ENCODE measurements around the gene SP8. TPM values are rescaled to one million over a fixed set of nuclear protein-coding genes. Genes with fewer than 3 reads are reported as not detected.

SP8 gene
- total RNA-seq, 1 experiment from 2014 or later, result 63.6 TPM

GRCh38 chr7:20786049-20786412 lies 655 bp downstream of the SP8 start (continued):
- TF ChIP-seq NR3C1 (CRISPR knock-in tag; conservative IDR thresholded peaks at IDR 0.05; ENCODE audit: low read depth), result no peak

GRCh38 chr7:20785157-20786048 lies 1.3 kb downstream of the SP8 start:
- Mint-ChIP-seq H3K27me3 (ENCODE audit: low read depth) (peaks cover 39% of the 10 kb centered on the region), H3K27ac (0 out of 2 replicates have a peak overlapping the region, but pooled peaks have one; percentile 91), H3K4me1 (peaks cover 56% of the 10 kb centered on the region), H3K4me3 (peak overlapping the region; percentile 90), H3K9me3 (no peaks in the 10 kb centered on the region), H3K36me3 (peaks cover 11% of the 10 kb centered on the region)
- POLR2A ChIA-PET, result interaction anchor here (0.6 to 3.1 kb wide), 6 partner anchors 9 to 986 kb away, joined by 3 to 16 read pairs (median 5); no protein-coding TSS in a partner anchor
- DNase-seq (ENCODE audit: low spot score), result peak; percentile 50
- CTCF ChIA-PET, result interaction anchor here (1.3 to 3.0 kb wide), 7 partner anchors 8 to 469 kb away, joined by 3 to 21 read pairs (median 5); no protein-coding TSS in a partner anchor
- TF ChIP-seq ZNF281 (CRISPR knock-in tag; IDR thresholded peaks at IDR 0.05) (0 out of 2 replicates have a peak, but pooled peaks have one; percentile 28), ZSCAN18 (CRISPR knock-in tag; IDR thresholded peaks at IDR 0.05) (no peak), JUN (CRISPR knock-in tag; IDR thresholded peaks at IDR 0.05) (no peak), ZNF219 (CRISPR knock-in tag; IDR thresholded peaks at IDR 0.05; ENCODE audit: borderline replicate concordance) (no peak), USF2 (CRISPR knock-in tag; IDR thresholded peaks at IDR 0.05) (no peak)
- peak; percentile 4; the same call in 1 of the 2 replicates for ATAC-seq

GRCh38 chr7:20784388-20785156 lies 2.1 kb downstream of the SP8 start:
- Mint-ChIP-seq H3K4me1 (peaks cover 56% of the 10 kb centered on the region), H3K27me3 (ENCODE audit: low read depth) (peaks cover 31% of the 10 kb centered on the region), H3K9me3 (no peaks in the 10 kb centered on the region), H3K4me3 (peak overlapping the region; percentile 90), H3K27ac (no peak overlapping the region), H3K36me3 (peaks cover 11% of the 10 kb centered on the region)
- DNase-seq (ENCODE audit: low spot score) (peak; percentile 65), ATAC-seq (peak; percentile 12)
- ChIA-PET CTCF (interaction anchor here (1.3 to 3.0 kb wide), 4 partner anchors 7 to 470 kb away, joined by 3 to 21 read pairs (median 7); no protein-coding TSS in a partner anchor), POLR2A (interaction anchor here (0.6 to 3.1 kb wide), 4 partner anchors 8 to 15 kb away, joined by 3 to 16 read pairs (median 5); no protein-coding TSS in a partner anchor)
- peak; percentile 83 for TF ChIP-seq MLX (CRISPR knock-in tag; IDR thresholded peaks at IDR 0.05)
- no peak for TF ChIP-seq JAZF1 (CRISPR knock-in tag; IDR thresholded peaks at IDR 0.05)
- no peak for TF ChIP-seq GRHL2 (CRISPR knock-in tag; IDR thresholded peaks at IDR 0.05; ENCODE audit: insufficient replicate concordance, severe bottlenecking)
- peak; percentile 90; the same call in 1 of the 2 replicates for TF ChIP-seq RELA (CRISPR knock-in tag; IDR thresholded peaks at IDR 0.05; ENCODE audit: borderline replicate concordance)
- TF ChIP-seq ATF6 (CRISPR knock-in tag; IDR thresholded peaks at IDR 0.05), result no peak; the same call in 1 of the 2 replicates
- peak; percentile 56 for TF ChIP-seq NR2C2 (CRISPR knock-in tag; IDR thresholded peaks at IDR 0.05)
- TF ChIP-seq USF1 (CRISPR knock-in tag; IDR thresholded peaks at IDR 0.05), result peak; percentile 73
- TF ChIP-seq FOXP4 (CRISPR knock-in tag; IDR thresholded peaks at IDR 0.05), result no peak; the same call in 1 of the 2 replicates
- TF ChIP-seq FOXP1 (CRISPR knock-in tag; IDR thresholded peaks at IDR 0.05; ENCODE audit: borderline replicate concordance), result peak; percentile 98
- peak; percentile 35 for TF ChIP-seq FOXK1 (CRISPR knock-in tag; IDR thresholded peaks at IDR 0.05)
- no peak for TF ChIP-seq USF2 (CRISPR knock-in tag; IDR thresholded peaks at IDR 0.05)

Data from WTC11 (cell line).